AG04449 (cell line): Measurements from ENCODE around the gene EFNA2.

ENCODE experiments used
- CTCF ChIA-PET: fragments of 350-600 bp; formaldehyde crosslinking; extraction: SDS; loops from one replicate; lab custom pipeline; 2021; ENCODE audit warnings: antibody characterized with exemption; lab: Yijun Ruan, JAX
- POLR2A ChIA-PET: fragments of 400-600, 350-600 bp; formaldehyde crosslinking; extraction: SDS; loops from one replicate; lab custom pipeline; 2020; ENCODE audit warnings: antibody characterized with exemption, inconsistent platforms; lab: Yijun Ruan, JAX
- DNase-seq: peaks from one replicate; pipeline ENCODE4 v3.0.0-alpha.2; 2010; ENCODE audit warnings: low read depth, low spot score
- H3K4me3 ChIP-seq: 2 replicates; pipeline ENCODE4 v1.5.1; 2011; ENCODE audit warnings: low read depth, mild to moderate bottlenecking, control low read depth, low read length
- TF ChIP-seq, protein P1 (sequence below): IDR thresholded peaks from one replicate; pipeline ENCODE4 v1.5.1; 2011; ENCODE audit warnings: mild to moderate bottlenecking, moderate library complexity, low read length, control low read depth, inconsistent platforms; ENCODE audit not compliant: insufficient read depth; ENCODE audit errors: missing control alignments

EFNA2 gene

DNA sequence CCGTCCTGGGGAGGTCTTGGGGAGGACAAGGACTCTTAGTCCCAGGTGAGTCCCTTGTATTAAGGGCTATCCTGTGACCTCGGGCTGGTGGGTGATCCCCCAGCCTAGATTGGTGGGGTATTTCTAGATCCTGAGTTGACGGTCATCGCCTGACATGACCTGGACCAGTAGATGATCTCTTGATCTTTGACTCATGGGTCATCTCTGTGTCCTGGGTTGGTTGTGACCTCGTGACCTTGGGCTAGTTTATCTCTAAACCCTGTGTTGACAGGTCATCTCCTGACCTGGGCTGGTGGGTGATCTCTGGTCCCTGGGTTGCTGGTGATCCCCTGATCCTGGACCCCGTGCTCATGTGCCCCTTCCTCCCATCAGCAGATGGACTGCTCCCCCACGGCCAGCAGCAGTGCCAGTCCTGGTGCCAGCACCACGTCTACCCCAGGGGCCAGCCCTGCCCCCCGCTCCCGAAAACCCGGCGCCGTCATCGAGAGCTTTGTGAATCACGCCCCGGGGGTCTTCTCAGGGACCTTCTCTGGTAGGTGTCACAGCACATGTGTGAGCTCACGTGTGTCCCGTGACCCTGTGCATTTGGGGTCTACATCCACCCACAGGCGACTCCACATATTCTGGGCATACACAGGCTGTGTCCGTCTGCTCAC lies 31.0 kb upstream of the EFNA2 start:
- ChIA-PET POLR2A (interaction anchor here (1.5 to 7.6 kb wide), 2 partner anchors 10 to 21 kb away, joined by 4 to 188 read pairs; partner anchors contain the start of gene FAM174C), CTCF (interaction anchor here (2.8 to 6.4 kb wide), 2 partner anchors 11 to 13 kb away, joined by 18 to 69 read pairs; partner anchors contain the start of gene CIRBP)
- TF ChIP-seq, protein P1, sequence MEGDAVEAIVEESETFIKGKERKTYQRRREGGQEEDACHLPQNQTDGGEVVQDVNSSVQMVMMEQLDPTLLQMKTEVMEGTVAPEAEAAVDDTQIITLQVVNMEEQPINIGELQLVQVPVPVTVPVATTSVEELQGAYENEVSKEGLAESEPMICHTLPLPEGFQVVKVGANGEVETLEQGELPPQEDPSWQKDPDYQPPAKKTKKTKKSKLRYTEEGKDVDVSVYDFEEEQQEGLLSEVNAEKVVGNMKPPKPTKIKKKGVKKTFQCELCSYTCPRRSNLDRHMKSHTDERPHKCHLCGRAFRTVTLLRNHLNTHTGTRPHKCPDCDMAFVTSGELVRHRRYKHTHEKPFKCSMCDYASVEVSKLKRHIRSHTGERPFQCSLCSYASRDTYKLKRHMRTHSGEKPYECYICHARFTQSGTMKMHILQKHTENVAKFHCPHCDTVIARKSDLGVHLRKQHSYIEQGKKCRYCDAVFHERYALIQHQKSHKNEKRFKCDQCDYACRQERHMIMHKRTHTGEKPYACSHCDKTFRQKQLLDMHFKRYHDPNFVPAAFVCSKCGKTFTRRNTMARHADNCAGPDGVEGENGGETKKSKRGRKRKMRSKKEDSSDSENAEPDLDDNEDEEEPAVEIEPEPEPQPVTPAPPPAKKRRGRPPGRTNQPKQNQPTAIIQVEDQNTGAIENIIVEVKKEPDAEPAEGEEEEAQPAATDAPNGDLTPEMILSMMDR, result no peak
- DNase-seq, result no peak
- no peak overlapping the region for H3K4me3 ChIP-seq

DNA sequence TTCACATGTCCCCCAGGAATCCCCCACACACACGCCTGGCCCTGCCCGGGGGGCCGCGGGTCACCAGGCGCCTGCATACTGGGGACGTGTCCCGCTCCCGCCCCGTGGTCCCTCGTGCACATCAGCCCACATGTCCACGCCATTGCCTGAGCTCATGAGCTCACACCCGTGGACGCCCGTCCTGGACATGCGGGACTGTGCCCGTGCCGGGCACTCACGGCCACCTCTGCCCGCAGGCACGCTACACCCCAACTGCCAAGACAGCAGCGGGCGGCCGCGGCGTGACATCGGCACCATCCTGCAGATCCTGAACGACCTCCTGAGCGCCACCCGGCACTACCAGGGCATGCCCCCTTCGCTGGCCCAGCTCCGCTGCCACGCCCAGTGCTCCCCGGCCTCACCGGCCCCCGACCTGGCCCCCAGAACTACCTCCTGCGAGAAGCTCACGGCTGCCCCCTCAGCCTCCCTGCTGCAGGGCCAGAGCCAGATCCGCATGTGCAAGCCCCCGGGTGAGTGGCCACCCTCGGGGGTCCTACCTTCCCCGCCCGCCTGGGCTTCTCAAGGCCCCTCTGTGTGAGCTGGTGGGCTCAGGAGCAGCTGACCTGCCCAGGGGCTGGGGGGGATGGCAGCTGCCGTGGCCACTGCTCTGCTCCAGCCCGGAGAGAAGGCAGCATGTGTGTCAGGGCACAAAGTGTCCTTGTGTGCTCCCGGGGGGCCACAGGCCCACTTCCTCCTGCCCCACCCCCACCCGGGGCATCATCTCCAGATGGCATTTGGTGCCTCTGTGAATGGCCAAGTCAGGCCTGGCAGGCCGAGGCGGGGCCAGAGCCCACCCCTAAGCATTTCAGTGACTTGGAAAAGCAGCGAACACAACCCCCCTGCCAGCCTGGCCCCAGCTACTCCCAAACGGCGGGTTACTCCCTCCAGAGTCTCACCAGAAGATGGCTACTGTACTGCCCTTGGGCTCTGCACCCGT lies 30.2 kb upstream of the EFNA2 start:
- POLR2A ChIA-PET, result interaction anchor here (1.5 to 7.6 kb wide), 3 partner anchors 9 to 20 kb away, joined by 4 to 188 read pairs (median 8); partner anchors contain the start of genes CIRBP and FAM174C
- no peak for DNase-seq
- TF ChIP-seq, protein P1, result no peak
- CTCF ChIA-PET, result interaction anchor here (0.9 to 6.4 kb wide), 3 partner anchors 12 to 15 kb away, joined by 4 to 69 read pairs (median 18); partner anchors contain the start of gene CIRBP
- no peak overlapping the region for H3K4me3 ChIP-seq

DNA sequence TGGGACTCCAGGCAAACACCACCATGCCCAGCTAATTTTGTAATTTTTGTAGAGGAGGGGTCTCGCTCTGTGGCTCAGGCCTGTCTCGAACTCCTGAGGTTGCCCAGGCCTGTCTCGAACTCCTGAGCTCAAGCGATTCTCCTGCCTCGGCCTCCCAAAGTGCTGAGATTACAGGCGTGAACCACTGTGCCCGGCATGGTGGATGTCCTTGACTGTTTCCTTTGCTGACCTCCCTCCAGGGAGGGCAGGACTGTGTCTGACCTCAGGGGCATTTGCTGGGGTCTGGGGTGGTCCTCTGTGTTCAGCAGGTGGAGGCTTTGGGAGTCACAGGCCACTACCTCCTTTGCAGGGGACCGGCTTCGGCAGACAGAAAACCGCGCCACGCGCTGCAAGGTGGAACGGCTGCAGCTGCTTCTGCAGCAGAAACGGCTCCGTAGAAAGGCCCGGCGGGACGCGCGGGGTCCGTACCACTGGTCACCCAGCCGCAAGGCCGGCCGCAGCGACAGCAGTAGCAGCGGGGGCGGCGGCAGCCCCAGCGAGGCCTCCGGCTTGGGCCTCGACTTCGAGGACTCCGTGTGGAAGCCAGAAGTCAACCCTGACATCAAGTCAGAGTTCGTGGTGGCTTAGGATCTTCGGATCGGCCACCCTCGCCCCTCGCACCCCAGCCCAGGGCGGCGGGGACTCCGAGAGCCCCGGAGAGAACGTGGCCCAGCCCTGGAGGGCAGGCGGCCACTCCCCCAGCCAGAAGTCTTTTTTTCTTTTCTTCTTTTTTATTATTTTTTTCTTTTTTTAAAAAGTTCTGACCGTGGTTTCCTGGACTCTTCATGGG lies 28.8 kb upstream of the EFNA2 start:
- TF ChIP-seq, protein P1, result no peak
- ChIA-PET POLR2A (interaction anchor here (2.1 to 7.6 kb wide), 2 partner anchors 8 to 12 kb away, joined by 8 to 188 read pairs; partner anchors contain the start of gene CIRBP), CTCF (interaction anchor here (2.8 to 6.4 kb wide), 2 partner anchors 11 to 13 kb away, joined by 18 to 69 read pairs; partner anchors contain the start of gene CIRBP)
- no peak overlapping the region for H3K4me3 ChIP-seq
- DNase-seq, result no peak

DNA sequence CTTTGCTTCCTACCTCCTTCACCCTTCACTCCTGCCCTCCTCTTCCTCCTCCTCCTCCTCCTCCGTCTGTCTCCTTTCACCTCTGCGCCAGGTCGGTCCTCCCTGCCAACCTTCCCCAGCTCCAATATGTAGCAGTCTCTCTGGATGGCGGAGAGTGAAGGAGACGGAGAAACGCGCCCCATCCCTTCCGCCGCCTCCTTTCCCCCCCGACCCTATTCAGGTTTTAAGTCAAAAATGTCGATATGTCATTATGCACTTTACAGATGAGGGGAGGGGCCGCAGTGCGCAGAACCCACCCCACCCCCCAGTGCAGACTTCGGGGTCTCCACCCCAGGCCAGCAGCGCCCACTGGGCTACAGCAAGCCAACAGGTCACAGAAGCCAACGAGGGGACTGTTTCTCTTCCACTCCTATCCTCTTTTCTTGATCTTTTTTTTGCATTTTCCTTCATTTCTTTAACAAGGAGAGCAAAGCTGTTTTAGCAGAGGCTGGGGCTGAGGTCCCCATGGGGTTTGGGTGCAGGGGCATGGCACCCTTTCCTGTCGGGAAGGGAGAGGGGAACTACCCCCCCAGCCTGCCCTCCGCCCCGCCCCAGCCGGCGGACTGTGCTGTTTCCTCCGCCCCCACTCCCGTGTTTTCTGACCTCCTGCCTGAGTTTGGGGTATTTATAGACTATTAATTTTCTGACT lies 28.1 kb upstream of the EFNA2 start:
- TF ChIP-seq, protein P1, result no peak
- no peak for DNase-seq
- CTCF ChIA-PET, result interaction anchor here (2.8 to 6.4 kb wide), 2 partner anchors 10 to 14 kb away, joined by 18 to 69 read pairs; partner anchors contain the start of gene CIRBP
- POLR2A ChIA-PET, result interaction anchor here (1.1 to 7.6 kb wide), 4 partner anchors 7 to 16 kb away, joined by 4 to 188 read pairs (median 22); partner anchors contain the start of gene CIRBP
- no peak overlapping the region for H3K4me3 ChIP-seq

DNA sequence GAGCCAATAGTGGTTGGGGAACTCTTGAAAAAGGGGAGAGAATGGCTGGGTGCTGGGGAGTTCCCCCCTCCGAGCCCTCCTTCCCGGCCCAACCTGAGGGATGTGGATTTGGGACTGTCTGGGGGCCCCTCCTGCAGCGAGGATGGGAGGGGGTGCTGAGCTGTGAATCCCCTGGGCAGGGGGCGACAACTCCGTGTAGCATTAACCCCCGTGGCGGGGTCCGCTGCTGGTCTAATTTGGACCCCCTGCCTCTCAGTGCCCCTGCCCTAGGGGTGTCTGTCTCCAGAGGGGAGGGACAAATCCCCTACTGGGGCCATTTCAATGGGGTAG lies 27.5 kb upstream of the EFNA2 start:
- no peak overlapping the region for H3K4me3 ChIP-seq
- DNase-seq, result no peak
- TF ChIP-seq, protein P1, result no peak
- ChIA-PET CTCF (interaction anchor here (6.4 kb wide), 1 partner anchor 10 kb away, joined by 69 read pairs; the partner anchor contains the start of gene CIRBP), POLR2A (interaction anchor here (1.1 to 7.6 kb wide), 3 partner anchors 7 to 15 kb away, joined by 4 to 188 read pairs (median 36); partner anchors contain the start of gene CIRBP)
